Measurements from ENCODE around the gene DOK4. TPM values are rescaled to one million over a fixed set of nuclear protein-coding genes. Genes with fewer than 3 reads are reported as not detected.

The DOK4 gene
- total and polyA plus RNA-seq, 2 donors (not counting 1 experiment from before 2014, with no cell fraction given), result 1.6 to 2.5 TPM

- H2AFZ ChIP-seq (ENCODE audit: insufficient read depth, low read depth, low read length, poor library complexity, severe bottlenecking), result peak overlapping the region; percentile 99
- H3K36me3 ChIP-seq (replicated peaks in 1 of 2; ENCODE audit: control extremely low read depth in 1 of 2, control insufficient read depth in 1 of 2, extremely low read depth in 1 of 2, insufficient read depth in 2 of 2, low read length in 1 of 2), result peaks cover 0 to 11% of the 10 kb centered on the region in 2 experiments
- Mint-ChIP-seq H3K27ac (peak overlapping the region; percentile 91), H3K27me3 (no peaks in the 10 kb centered on the region), H3K4me3 (peak overlapping the region; percentile 94), H3K9me3 (ENCODE audit: insufficient read depth) (no peaks in the 10 kb centered on the region), H3K4me1 (peaks cover 28% of the 10 kb centered on the region)
- intact Hi-C loops (cut with micrococcal nuclease), result loop anchor here (1.0 to 2.0 kb wide), 9 partner anchors 16 to 682 kb away; partner anchors contain the start of genes CCDC102A, CFAP20, DOK4 and KATNB1
- peak overlapping the region; percentile 93 for H3K4me2 ChIP-seq (replicated peaks; ENCODE audit: low read depth, low read length, poor library complexity, severe bottlenecking)
- peak overlapping the region; percentile 68 to 92 for H3K27ac ChIP-seq (ENCODE audit: low read length in 2 of 2)
- H3K9ac ChIP-seq (ENCODE audit: low read length), result peak overlapping the region; percentile 98
- CTCF ChIA-PET, result interaction anchor here (0.9 to 5.0 kb wide), 14 partner anchors 9 to 146 kb away, joined by 3 to 28 read pairs (median 6); partner anchors contain the start of genes ADGRG5 and POLR2C
- WGBS (ENCODE audit: insufficient coverage), result 7% methylated on average over 26 of the region's 28 CpGs
- POLR2A ChIA-PET, result interaction anchor here (1.0 to 1.5 kb wide), 4 partner anchors 16 to 201 kb away, joined by 4 to 11 read pairs (median 4); partner anchors contain the start of genes ARL2BP, CCDC102A and POLR2C
- H3K79me2 ChIP-seq (ENCODE audit: control insufficient read depth, insufficient read depth, low read length), result peaks cover 69% of the 10 kb centered on the region
- no peaks in the 10 kb centered on the region for H3K9me3 ChIP-seq (ENCODE audit: control extremely low read depth in 1 of 3, control insufficient read depth in 2 of 3, insufficient read depth in 1 of 3, low read length in 2 of 3)
- peak overlapping the region; percentile 43 to 96 (median 83) for H3K4me3 ChIP-seq (ENCODE audit: control extremely low read depth in 1 of 5, extremely low read depth in 1 of 5, insufficient read depth in 1 of 5, low read depth in 2 of 5, low read length in 4 of 5)
- no peaks in the 10 kb centered on the region for H4K20me1 ChIP-seq (ENCODE audit: control insufficient read depth, insufficient read depth, low read length, poor library complexity, severe bottlenecking)
- no peak for TF ChIP-seq EZH2 (IDR thresholded peaks at IDR 0.05; ENCODE audit: borderline replicate concordance, insufficient read depth, low read depth, low read length, poor library complexity, severe bottlenecking)
- TF ChIP-seq CTCF (IDR thresholded peaks at IDR 0.05), result no peak
- peaks cover 16% of the 10 kb centered on the region in 2 donors for H3K4me1 ChIP-seq (ENCODE audit: control insufficient read depth in 2 of 2, insufficient read depth in 2 of 2, low read length in 2 of 2)
- ATAC-seq (ENCODE audit: low read depth) (peak; percentile 18), DNase-seq (no peak)
- H3K27me3 ChIP-seq (replicated peaks in 1 of 4; ENCODE audit: control extremely low read depth in 1 of 4, control insufficient read depth in 3 of 4, insufficient read depth in 4 of 4, low read length in 3 of 4), result no peaks in the 10 kb centered on the region
Observed at GRCh38 chr16:57446531-57447185, 39.6 kb downstream of the DOK4 start.

- no peak overlapping the region for H3K27ac Mint-ChIP-seq
- WGBS (ENCODE audit: insufficient coverage), result no CpG with 5 or more reads among the region's 2 CpGs
Observed at GRCh38 chr16:57445510-57445909, 40.8 kb downstream of the DOK4 start.

More at GRCh38 chr16:57445510-57445909, 40.8 kb downstream of the DOK4 start:
- no peaks in the 10 kb centered on the region for H3K27me3 Mint-ChIP-seq
- intact Hi-C loops (cut with micrococcal nuclease), result no loop called here
- ChIA-PET CTCF (interaction anchor here (2.0 to 2.8 kb wide), 3 partner anchors 29 to 145 kb away, joined by 6 to 14 read pairs (median 14); no protein-coding TSS in a partner anchor), POLR2A (no interaction called here)
- Histone ChIP-seq H3K79me2 (ENCODE audit: control insufficient read depth, insufficient read depth, low read length) (peaks cover 72% of the 10 kb centered on the region), H3K9ac (ENCODE audit: low read length) (no peak overlapping the region), H3K27ac (ENCODE audit: low read length in 2 of 2) (no peak overlapping the region), H3K9me3 (ENCODE audit: control extremely low read depth in 1 of 3, control insufficient read depth in 2 of 3, insufficient read depth in 1 of 3, low read length in 2 of 3) (peaks cover 3 to 7% (median 4%) of the 10 kb centered on the region in 3 donors), H3K27me3 (replicated peaks in 1 of 4; ENCODE audit: control extremely low read depth in 1 of 4, control insufficient read depth in 3 of 4, insufficient read depth in 4 of 4, low read length in 3 of 4) (no peaks in the 10 kb centered on the region), H3K4me2 (replicated peaks; ENCODE audit: low read depth, low read length, poor library complexity, severe bottlenecking) (no peak overlapping the region), H3K36me3 (replicated peaks in 1 of 2; ENCODE audit: control extremely low read depth in 1 of 2, control insufficient read depth in 1 of 2, extremely low read depth in 1 of 2, insufficient read depth in 2 of 2, low read length in 1 of 2) (peaks cover 1 to 7% of the 10 kb centered on the region in 2 experiments), H3K4me3 (ENCODE audit: control extremely low read depth in 1 of 5, extremely low read depth in 1 of 5, insufficient read depth in 1 of 5, low read depth in 2 of 5, low read length in 4 of 5) (no peak overlapping the region), H4K20me1 (ENCODE audit: control insufficient read depth, insufficient read depth, low read length, poor library complexity, severe bottlenecking) (no peaks in the 10 kb centered on the region), H3K4me1 (ENCODE audit: control insufficient read depth in 2 of 2, insufficient read depth in 2 of 2, low read length in 2 of 2) (peaks cover 16% of the 10 kb centered on the region in 2 donors), H2AFZ (ENCODE audit: insufficient read depth, low read depth, low read length, poor library complexity, severe bottlenecking) (no peak overlapping the region)
- peaks cover 28% of the 10 kb centered on the region for H3K4me1 Mint-ChIP-seq
- ATAC-seq (ENCODE audit: low read depth) (no peak), DNase-seq (no peak)
- peak overlapping the region; percentile 50 for H3K4me3 Mint-ChIP-seq
- H3K9me3 Mint-ChIP-seq (ENCODE audit: insufficient read depth), result peaks cover 2% of the 10 kb centered on the region
- no peak for TF ChIP-seq CTCF (IDR thresholded peaks at IDR 0.05)
- TF ChIP-seq EZH2 (IDR thresholded peaks at IDR 0.05; ENCODE audit: borderline replicate concordance, insufficient read depth, low read depth, low read length, poor library complexity, severe bottlenecking), result no peak
